Measurements from ENCODE around the gene TRAPPC12.

TRAPPC12 gene

DNA sequence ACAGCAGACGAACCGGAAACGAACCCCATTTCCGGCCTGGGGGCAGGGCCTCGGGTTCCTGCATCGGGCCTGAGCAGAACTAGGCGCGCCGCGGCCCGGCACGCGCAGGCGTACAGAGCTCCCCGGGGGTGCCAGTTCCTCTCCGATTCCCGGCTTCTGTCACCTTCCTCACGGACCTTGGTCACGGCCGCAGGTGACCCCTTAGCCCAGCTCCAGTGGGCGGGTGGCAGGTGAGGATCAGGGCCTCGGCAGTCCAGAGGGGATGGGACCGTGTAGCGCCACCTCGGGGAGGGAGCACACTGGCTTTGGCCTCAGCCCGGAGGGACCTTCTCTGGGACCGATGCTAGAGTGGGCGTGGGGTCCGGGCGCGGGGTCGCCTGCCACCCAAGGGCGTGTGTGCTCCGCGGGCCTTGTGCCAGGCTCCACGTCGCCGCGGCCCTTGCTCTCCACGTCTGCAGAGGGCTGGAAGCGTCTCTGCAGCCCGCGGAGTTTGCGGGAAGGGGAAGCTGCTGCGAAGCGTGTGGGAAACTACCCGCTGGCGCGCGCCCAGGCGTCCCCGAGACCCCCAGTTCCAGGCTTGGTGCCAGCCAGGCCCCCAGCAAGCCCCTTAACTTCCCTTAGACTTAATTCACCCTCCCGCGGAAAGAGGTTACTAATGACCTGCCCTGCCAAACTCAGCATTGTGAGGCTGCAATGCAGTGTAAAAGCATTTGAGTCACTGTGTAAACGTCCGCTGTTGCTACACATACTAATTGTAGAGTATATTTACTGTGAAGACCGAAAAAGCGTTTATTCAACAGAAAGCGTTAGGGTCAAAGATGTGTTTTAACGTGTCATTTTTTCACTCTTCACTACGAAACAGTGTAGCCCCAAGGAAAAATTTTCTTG is at the start of gene TRAPPC12:
Gene TRAPPC12 (plus strand): TSS at position 48 of the 888 bp plus-strand sequence. CDS start 7,930 bp downstream, outside the sequence.
- H3K4me3 ChIP-seq (ENCODE audit: low read depth, low read length) = peak within 1 kb of the TSS; percentile 99
- ChIA-PET CTCF (interaction anchor here (1.0 to 2.0 kb wide), 2 partner anchors 17 to 77 kb away, joined by 3 to 5 read pairs; no protein-coding TSS in a partner anchor), POLR2A (no interaction called here)
- TF ChIP-seq, protein P1, sequence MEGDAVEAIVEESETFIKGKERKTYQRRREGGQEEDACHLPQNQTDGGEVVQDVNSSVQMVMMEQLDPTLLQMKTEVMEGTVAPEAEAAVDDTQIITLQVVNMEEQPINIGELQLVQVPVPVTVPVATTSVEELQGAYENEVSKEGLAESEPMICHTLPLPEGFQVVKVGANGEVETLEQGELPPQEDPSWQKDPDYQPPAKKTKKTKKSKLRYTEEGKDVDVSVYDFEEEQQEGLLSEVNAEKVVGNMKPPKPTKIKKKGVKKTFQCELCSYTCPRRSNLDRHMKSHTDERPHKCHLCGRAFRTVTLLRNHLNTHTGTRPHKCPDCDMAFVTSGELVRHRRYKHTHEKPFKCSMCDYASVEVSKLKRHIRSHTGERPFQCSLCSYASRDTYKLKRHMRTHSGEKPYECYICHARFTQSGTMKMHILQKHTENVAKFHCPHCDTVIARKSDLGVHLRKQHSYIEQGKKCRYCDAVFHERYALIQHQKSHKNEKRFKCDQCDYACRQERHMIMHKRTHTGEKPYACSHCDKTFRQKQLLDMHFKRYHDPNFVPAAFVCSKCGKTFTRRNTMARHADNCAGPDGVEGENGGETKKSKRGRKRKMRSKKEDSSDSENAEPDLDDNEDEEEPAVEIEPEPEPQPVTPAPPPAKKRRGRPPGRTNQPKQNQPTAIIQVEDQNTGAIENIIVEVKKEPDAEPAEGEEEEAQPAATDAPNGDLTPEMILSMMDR (IDR thresholded peaks at IDR 0.05; ENCODE audit: insufficient read depth, low read length, missing control alignments) = peak; percentile 66
- peak; percentile 23 for DNase-seq (ENCODE audit: low read depth, low spot score)

DNA sequence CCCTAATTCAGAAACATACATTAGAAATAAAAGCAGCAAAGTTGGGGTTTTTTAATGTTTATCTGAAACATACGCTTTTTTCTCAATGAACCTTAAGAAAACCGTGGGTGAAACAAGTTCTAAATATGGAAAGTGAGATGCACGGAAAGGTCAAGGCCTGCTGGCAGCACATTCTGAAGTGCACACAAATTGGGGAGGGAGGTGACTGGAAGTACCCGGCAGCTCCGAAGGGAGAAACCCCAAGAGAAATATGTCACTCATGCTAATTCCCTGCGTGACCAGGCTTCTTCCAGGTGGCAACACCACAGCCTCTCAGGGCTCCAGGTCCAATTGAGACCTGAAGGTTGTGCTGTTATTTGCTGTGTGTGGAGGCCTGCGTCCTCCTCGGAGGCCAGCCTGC is 47.4 kb upstream of the TRAPPC12 start:
- ChIA-PET POLR2A (no interaction called here), CTCF (no interaction called here)
- no peak for DNase-seq (ENCODE audit: low read depth, low spot score)
- TF ChIP-seq, protein P1 (IDR thresholded peaks at IDR 0.05; ENCODE audit: insufficient read depth, low read length, missing control alignments) = no peak
- H3K4me3 ChIP-seq (ENCODE audit: low read depth, low read length) = no peak overlapping the region

DNA sequence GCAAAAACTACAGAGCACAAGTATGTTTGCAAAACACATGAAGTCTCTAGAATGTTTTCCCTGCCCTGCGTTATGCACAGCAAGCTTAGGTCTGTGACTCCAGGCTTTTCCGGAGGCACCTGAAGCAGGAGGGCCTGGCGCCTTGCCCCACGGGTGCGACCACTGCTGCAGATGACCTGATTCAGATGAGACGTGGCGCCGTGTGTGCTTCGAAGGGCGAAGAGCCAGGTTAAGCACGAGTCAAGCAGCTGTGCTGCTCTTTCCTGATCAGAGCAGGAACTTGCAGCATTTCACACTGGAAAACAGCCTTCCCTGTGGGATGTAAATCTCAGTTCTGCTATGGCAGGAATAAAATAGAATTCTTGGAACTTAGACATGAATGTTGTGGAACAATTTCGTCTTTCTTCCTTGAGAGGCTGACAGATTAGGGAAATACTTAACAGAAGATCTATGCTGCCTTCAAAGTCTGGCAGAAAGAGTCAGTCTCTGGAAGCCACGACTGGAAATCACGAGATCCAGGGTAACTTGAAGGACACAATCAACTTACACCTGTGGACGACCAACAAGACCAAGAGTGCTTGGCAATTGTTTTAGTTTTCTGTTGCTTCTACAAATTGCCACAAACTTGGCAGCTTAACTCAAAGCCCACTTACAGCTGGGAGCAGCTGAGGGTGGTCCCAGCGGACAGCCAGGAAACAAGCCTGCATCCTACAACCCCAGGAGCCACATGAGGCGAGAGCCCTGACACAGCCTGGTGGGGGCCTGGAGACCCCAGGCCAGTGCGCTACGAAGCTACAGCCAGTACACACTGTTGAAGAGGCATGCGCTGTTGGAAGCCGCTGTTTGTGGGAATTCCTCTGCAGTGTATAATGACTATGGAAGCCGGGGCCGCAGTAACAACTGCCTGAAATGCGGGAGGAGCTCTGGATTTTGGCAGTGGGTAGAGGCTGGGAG is 44.8 kb upstream of the TRAPPC12 start:
- CTCF ChIA-PET = no interaction called here
- TF ChIP-seq, protein P1 (IDR thresholded peaks at IDR 0.05; ENCODE audit: insufficient read depth, low read length, missing control alignments) = no peak
- DNase-seq (ENCODE audit: low read depth, low spot score) = no peak
- POLR2A ChIA-PET = no interaction called here
- H3K4me3 ChIP-seq (ENCODE audit: low read depth, low read length) = no peak overlapping the region

DNA sequence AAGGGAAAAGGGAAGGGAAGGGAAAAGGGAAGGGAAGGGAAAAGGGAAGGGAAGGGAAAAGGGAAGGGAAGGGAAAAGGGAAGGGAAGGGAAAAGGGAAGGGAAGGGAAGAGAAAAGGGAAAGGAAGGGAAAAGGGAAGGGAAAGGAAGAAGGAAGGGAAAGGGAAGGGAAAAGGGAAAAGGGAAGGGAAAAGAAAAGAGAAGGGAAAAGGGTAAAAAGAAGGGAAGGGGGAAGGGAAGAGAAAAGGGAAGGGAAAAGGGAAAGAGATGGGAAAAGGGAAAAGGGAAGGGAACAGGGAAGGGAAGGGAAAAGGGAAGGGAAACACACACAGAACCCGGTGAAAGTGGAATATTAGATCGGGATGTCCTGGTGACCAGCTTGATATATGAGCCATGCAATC is 42.6 kb upstream of the TRAPPC12 start:
- CTCF ChIA-PET = no interaction called here

DNA sequence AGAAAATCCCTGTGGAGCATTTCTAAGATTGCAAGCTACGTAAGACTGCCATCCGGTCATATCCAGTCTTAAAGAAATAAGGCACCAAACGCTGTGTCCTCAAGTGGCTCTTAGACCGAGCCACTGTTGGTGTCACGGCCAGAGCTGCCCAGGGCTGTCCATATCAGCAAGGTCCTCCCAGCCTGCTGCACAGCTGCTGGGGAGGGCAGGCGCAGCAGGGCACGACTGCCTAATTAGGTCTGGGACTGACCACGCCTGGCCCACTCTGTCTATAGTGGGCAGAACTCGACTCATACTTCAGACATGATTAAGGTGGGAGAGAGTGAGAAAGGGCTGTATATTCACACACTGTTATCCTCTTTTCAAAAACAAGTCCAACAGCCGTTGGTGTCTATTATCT is 41.2 kb upstream of the TRAPPC12 start:
- DNase-seq (ENCODE audit: low read depth, low spot score) = no peak
- ChIA-PET CTCF (no interaction called here), POLR2A (no interaction called here)
- no peak overlapping the region for H3K4me3 ChIP-seq (ENCODE audit: low read depth, low read length)
- TF ChIP-seq, protein P1 (IDR thresholded peaks at IDR 0.05; ENCODE audit: insufficient read depth, low read length, missing control alignments) = no peak

More for the DNA sequence above, 42.6 kb upstream of the TRAPPC12 start:
- POLR2A ChIA-PET = no interaction called here
- no peak overlapping the region for H3K4me3 ChIP-seq (ENCODE audit: low read depth, low read length)
- TF ChIP-seq, protein P1 (IDR thresholded peaks at IDR 0.05; ENCODE audit: insufficient read depth, low read length, missing control alignments) = no peak
- DNase-seq (ENCODE audit: low read depth, low spot score) = no peak

DNA sequence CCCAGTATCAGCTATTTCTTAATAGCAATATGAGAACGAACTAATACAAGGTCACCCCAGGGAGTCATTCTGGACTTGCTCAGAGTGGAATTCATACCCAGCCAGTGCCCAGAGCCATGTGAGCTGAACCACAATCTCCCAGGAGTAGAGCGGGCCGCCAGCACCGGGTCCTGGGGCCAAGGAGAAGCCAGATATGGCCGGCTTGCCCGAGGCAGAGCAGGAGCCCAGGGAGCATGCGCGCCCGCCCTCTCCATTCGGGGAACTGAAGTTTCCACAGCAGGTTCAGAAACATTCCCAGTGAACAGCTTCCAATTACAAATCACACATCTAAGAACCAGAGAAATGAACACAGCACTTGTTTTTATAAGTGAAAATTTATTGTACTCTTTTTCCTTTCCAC is 39.4 kb upstream of the TRAPPC12 start:
- CTCF ChIA-PET = no interaction called here
- DNase-seq (ENCODE audit: low read depth, low spot score) = no peak
- H3K4me3 ChIP-seq (ENCODE audit: low read depth, low read length) = no peak overlapping the region
- TF ChIP-seq, protein P1 (IDR thresholded peaks at IDR 0.05; ENCODE audit: insufficient read depth, low read length, missing control alignments) = no peak
- POLR2A ChIA-PET = no interaction called here
